Peyer's patch (tissue), 4 donors: ENCODE data around the gene TTC27.

ENCODE experiments used
- CTCF ChIP-seq, 6 experiments: fragments of 450-650 bp in 4 of 6; fragments of 200-600 bp in 2 of 6; sonication (generic) in 1 of 6; IDR thresholded peaks; one replicate each; pipeline ENCODE4 v1.5.1; 2017 to 2019; ENCODE audit warnings: antibody characterized with exemption in 6 of 6, mild to moderate bottlenecking in 3 of 6, moderate library complexity in 1 of 6
- POLR2A ChIP-seq, 2 donors: fragments of 450-650 bp; IDR thresholded peaks; one replicate each; pipeline ENCODE4 v1.5.1; 2017; ENCODE audit warnings: antibody characterized with exemption in 2 of 2, mild to moderate bottlenecking in 2 of 2, moderate library complexity in 2 of 2

DNA sequence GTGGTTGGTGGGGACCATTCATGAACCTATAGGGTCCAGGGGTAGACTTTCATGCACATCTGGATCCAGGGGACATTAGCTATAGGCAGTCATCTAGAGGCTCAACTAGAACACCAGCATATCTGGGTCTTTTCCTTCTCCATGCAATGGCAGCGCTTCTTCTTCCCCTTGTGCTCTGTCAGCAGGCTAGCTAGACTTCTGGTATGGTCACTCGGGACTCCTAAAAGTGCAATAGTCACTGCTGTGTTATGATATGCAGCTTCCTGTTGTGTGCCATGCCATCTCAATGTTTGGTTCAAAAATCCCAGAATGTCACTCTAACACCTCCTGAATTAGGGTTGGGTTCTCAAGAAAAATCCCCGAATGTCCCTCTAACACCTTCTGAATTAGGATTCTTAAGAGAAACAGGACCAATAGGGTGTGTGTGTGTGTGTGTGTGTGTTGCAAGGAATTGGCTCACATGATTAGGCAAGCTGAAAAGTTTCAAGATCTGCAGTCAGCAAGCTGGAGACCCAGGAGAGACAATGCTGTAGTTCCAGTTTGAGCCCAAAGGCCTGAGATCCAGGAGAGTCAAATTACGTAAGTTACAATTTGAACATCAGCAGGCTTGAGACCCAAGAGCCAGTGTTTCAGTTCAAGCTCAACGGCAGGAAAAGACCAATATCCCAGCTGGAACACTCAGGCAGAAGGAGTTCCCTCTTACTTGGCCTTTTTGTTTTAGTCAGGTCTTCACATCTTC, 221.8 kb downstream of the TTC27 start:
- TF ChIP-seq CTCF (IDR thresholded peaks at IDR 0.05), result no peak
- TF ChIP-seq POLR2A (IDR thresholded peaks at IDR 0.05), result no peak
